Effector memory CD4-positive, alpha-beta T cell (primary cell): Measurements from ENCODE around the gene TRIM74.
"Not testable (repeated sequence)": the region's sequence is repeated elsewhere in the genome, so short reads cannot be mapped to it uniquely, and the experiment has no call there.

Experiments
- DNase-seq, 3 donors: peaks; one replicate each; pipeline ENCODE4 v3.0.0-alpha.2; 2020
- H3K27ac ChIP-seq: 2 replicates; pipeline ENCODE4 v1.7.0; 2013; ENCODE audit warnings: mild to moderate bottlenecking, low read length, moderate library complexity; ENCODE audit not compliant: insufficient read depth, poor library complexity, severe bottlenecking
- H3K27me3 ChIP-seq: replicated peaks from 2 replicates; pipeline ENCODE4 v1.7.0; 2013; ENCODE audit warnings: mild to moderate bottlenecking, low read length; ENCODE audit not compliant: insufficient read depth, control insufficient read depth, poor library complexity, severe bottlenecking
- H3K36me3 ChIP-seq: 2 replicates; pipeline ENCODE4 v1.7.0; 2013; ENCODE audit warnings: mild to moderate bottlenecking, low read length, moderate library complexity; ENCODE audit not compliant: control insufficient read depth, insufficient read depth
- H3K4me1 ChIP-seq: 2 replicates; pipeline ENCODE4 v1.7.0; 2013; ENCODE audit warnings: low read length, mild to moderate bottlenecking; ENCODE audit not compliant: control insufficient read depth, insufficient read depth, poor library complexity, severe bottlenecking
- H3K4me3 ChIP-seq: 2 replicates; pipeline ENCODE4 v1.7.0; 2013; ENCODE audit warnings: low read length, low read depth, mild to moderate bottlenecking; ENCODE audit not compliant: insufficient read depth, poor library complexity, severe bottlenecking
- H3K9me3 ChIP-seq: 2 replicates; pipeline ENCODE4 v1.7.0; 2013; ENCODE audit warnings: mild to moderate bottlenecking, low read length, moderate library complexity; ENCODE audit not compliant: control insufficient read depth

The TRIM74 gene

DNA sequence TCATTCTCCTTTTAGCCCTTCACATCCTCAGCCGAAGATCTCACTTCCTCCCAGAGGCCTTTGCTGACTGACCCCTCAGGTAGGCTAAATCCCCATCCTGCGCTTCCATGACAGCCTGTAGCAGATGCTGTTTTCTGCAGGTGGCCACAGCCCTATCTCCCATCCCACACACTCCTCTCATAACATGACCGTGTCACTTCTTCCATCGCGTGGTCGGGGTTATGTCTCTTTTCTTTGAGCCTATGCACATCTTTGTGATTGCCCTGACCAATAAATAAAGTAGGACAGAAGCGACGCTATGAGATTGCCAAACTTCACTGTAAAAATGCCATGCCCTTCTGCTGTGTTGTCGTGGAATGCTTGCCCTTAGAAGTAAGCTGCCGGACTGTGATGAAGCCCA, 55.5 kb downstream of the TRIM74 start:
- H3K9me3 ChIP-seq, H3K36me3 ChIP-seq, H3K27ac ChIP-seq, H3K4me1 ChIP-seq, H3K4me3 ChIP-seq, DNase-seq, H3K27me3 ChIP-seq: not testable (repeated sequence)

DNA sequence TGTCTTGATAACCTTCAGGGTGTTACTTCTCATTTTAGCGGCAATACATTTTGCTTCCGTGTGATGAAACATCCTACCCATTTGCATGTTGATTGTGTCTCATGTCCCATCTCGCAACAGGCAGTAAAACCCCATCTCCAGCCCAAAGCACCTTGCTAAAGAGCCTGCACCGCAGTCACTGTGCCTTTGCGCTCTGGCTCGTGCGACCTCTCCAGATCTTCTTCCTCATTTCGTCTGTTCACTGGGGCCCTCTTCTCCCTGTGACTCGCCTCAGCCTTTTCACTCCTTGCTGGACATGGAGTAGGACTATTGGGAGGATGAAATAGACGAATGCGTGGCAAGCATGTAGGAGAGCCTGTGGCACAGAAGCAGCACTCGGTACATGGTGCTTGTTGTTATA, 57.9 kb downstream of the TRIM74 start:
- H3K27me3 ChIP-seq, DNase-seq, H3K9me3 ChIP-seq, H3K36me3 ChIP-seq, H3K4me3 ChIP-seq, H3K27ac ChIP-seq, H3K4me1 ChIP-seq: not testable (repeated sequence)
